IMR-90 (cell line): ENCODE data around the gene FXN. TPM values are rescaled to one million over a fixed set of nuclear protein-coding genes. Genes with fewer than 3 reads are reported as not detected.

Experiments
- ATAC-seq: fragments of 200-7000 bp; cut with Tn5 transposase; 2 replicates; pipeline ENCODE4 v1.9.1; 2020; ENCODE audit warnings: low read depth, mild to moderate bottlenecking, moderate library complexity
- BruUV-seq: library from RNA; stranded (reverse); fragments of 400-500 nt; replicated peaks from 2 replicates; lab custom pipeline; 2021; lab: Mats Ljungman, UMichigan
- CTCF ChIA-PET: fragments of 300-600 bp; formaldehyde crosslinking; extraction: SDS; loops from one replicate; lab custom pipeline; 2021; ENCODE audit warnings: antibody characterized with exemption; lab: Yijun Ruan, JAX
- POLR2A ChIA-PET: fragments of 300-600 bp; sonication (Branson Sonifier 250); formaldehyde crosslinking; loops from one replicate; lab custom pipeline; 2022; ENCODE audit warnings: antibody characterized with exemption; ENCODE audit not compliant: unreplicated experiment; lab: Charles Lee
- DNase-seq: peaks from one replicate; pipeline ENCODE4 v3.0.0; 2013
- H2AFZ ChIP-seq: replicated peaks from 2 replicates; pipeline ENCODE3; 2013; ENCODE audit warnings: low read length, mild to moderate bottlenecking; ENCODE audit not compliant: poor library complexity
- H2AK5ac ChIP-seq: 2 replicates; pipeline ENCODE4 v1.6.1; 2013; ENCODE audit warnings: low read depth, low read length, inconsistent platforms
- H2AK9ac ChIP-seq: replicated peaks from 2 replicates; pipeline ENCODE3; 2013; ENCODE audit warnings: mild to moderate bottlenecking, low read depth, low read length, moderate library complexity; ENCODE audit not compliant: poor library complexity
- H2BK120ac ChIP-seq: 2 replicates; pipeline ENCODE4 v1.6.1; 2013; ENCODE audit warnings: low read depth, low read length, inconsistent platforms
- H2BK15ac ChIP-seq: 3 replicates; pipeline ENCODE4 v1.6.1; 2013; ENCODE audit warnings: low read depth, low read length, inconsistent platforms
- H2BK20ac ChIP-seq: 2 replicates; pipeline ENCODE4 v1.6.1; 2013; ENCODE audit warnings: low read depth, mild to moderate bottlenecking, inconsistent platforms, low read length, moderate library complexity
- H2BK5ac ChIP-seq: 2 replicates; pipeline ENCODE4 v1.6.1; 2013; ENCODE audit warnings: mild to moderate bottlenecking, low read depth, low read length, inconsistent platforms; ENCODE audit not compliant: poor library complexity, severe bottlenecking
- H3K14ac ChIP-seq: replicated peaks from 2 replicates; pipeline ENCODE4 v1.6.1; 2013; ENCODE audit warnings: low read depth, low read length, inconsistent platforms
- H3K18ac ChIP-seq: 2 replicates; pipeline ENCODE4 v1.6.1; 2013; ENCODE audit warnings: low read depth, low read length, control low read depth
- H3K23ac ChIP-seq: 2 replicates; pipeline ENCODE4 v1.6.1; 2013; ENCODE audit warnings: low read depth, low read length, inconsistent platforms
- H3K27ac ChIP-seq: 2 replicates; pipeline ENCODE4 v1.5.1; 2013; ENCODE audit warnings: mild to moderate bottlenecking, control low read depth, low read length; ENCODE audit not compliant: insufficient read depth
- H3K27me3 ChIP-seq: 2 replicates; pipeline ENCODE4 v1.6.1; 2013; ENCODE audit warnings: low read length; ENCODE audit not compliant: control insufficient read depth, insufficient read depth
- H3K36me3 ChIP-seq: 2 replicates; pipeline ENCODE4 v1.6.1; 2013; ENCODE audit warnings: low read length, mixed read lengths; ENCODE audit not compliant: control insufficient read depth, insufficient read depth
- H3K4ac ChIP-seq: 2 replicates; pipeline ENCODE4 v1.6.1; 2013; ENCODE audit warnings: low read depth, low read length, inconsistent platforms
- H3K4me1 ChIP-seq: 2 replicates; pipeline ENCODE4 v1.6.1; 2013; ENCODE audit warnings: low read length, mixed read lengths; ENCODE audit not compliant: control insufficient read depth, insufficient read depth
- H3K4me2 ChIP-seq: 2 replicates; pipeline ENCODE4 v1.6.1; 2013; ENCODE audit warnings: low read depth, mild to moderate bottlenecking, control low read depth, low read length, moderate library complexity
- H3K4me3 ChIP-seq: 2 replicates; pipeline ENCODE4 v1.5.1; 2013; ENCODE audit warnings: low read depth, mild to moderate bottlenecking, control low read depth, low read length, moderate library complexity; ENCODE audit not compliant: insufficient read depth
- H3K56ac ChIP-seq: 2 replicates; pipeline ENCODE4 v1.6.1; 2013; ENCODE audit warnings: low read length, inconsistent platforms; ENCODE audit not compliant: insufficient read depth; ENCODE audit errors: extremely low read depth
- H3K79me1 ChIP-seq, 2 experiments: 2 replicates each; pipeline ENCODE4 v1.6.1; 2013; ENCODE audit warnings: low read length in 2 of 2, inconsistent platforms in 1 of 2, low read depth in 1 of 2
- H3K9ac ChIP-seq: 2 replicates; pipeline ENCODE4 v1.6.1; 2013; ENCODE audit warnings: low read depth, low read length, control low read depth
- H3K9me1 ChIP-seq: 2 replicates; pipeline ENCODE4 v1.6.1; 2013; ENCODE audit warnings: low read length, inconsistent platforms; ENCODE audit not compliant: insufficient read depth
- H3K9me3 ChIP-seq: 2 replicates; pipeline ENCODE4 v1.6.1; 2013; ENCODE audit warnings: low read length; ENCODE audit not compliant: control insufficient read depth, insufficient read depth
- H4K20me1 ChIP-seq: 2 replicates; pipeline ENCODE4 v1.6.1; 2013; ENCODE audit warnings: low read length, inconsistent platforms; ENCODE audit not compliant: insufficient read depth
- H4K5ac ChIP-seq: 2 replicates; pipeline ENCODE4 v1.6.1; 2013; ENCODE audit warnings: mild to moderate bottlenecking, low read depth, low read length, control low read depth
- H4K8ac ChIP-seq, 2 experiments: 2 replicates each; pipeline ENCODE4 v1.6.1; 2013; ENCODE audit warnings: low read depth in 2 of 2, low read length in 2 of 2, control low read depth in 1 of 2, inconsistent platforms in 1 of 2
- H4K91ac ChIP-seq: 2 replicates; pipeline ENCODE4 v1.6.1; 2013; ENCODE audit warnings: low read depth, low read length, inconsistent platforms; ENCODE audit not compliant: insufficient read depth
- CEBPB ChIP-seq: IDR thresholded peaks from 2 replicates; pipeline ENCODE4 v1.6.1; 2012; ENCODE audit warnings: low read depth, low read length, improper control_type of control experiment
- RCOR1 ChIP-seq: IDR thresholded peaks from 2 replicates; pipeline ENCODE4 v1.6.1; 2012; ENCODE audit warnings: mild to moderate bottlenecking, low read length, improper control_type of control experiment; ENCODE audit not compliant: insufficient replicate concordance
- WGBS, 2 experiments: methylation state at CpG; one replicate each; pipeline versions ENCODE4 v1.1.5 to v1.1.7; 2013; ENCODE audit warnings: missing lambda C conversion rate in 2 of 2; ENCODE audit not compliant: insufficient read length in 1 of 2; ENCODE audit errors: extremely low coverage in 2 of 2; 5-methylcytosine and 5-hydroxymethylcytosine counted together
- dilution Hi-C: fragments of 300-500 bp; cut with HindIII; formaldehyde crosslinking; loops from one replicate; pipeline ENCODE4 v1.14.3; 2018; ENCODE audit warnings: low sequenced_read_pairs; ENCODE audit not compliant: unreplicated experiment
- in situ Hi-C: fragments of 300-500 bp; cut with MboI; formaldehyde crosslinking; loops from 3 replicates; pipeline ENCODE4 v1.14.3; 2019; ENCODE audit warnings: low sequenced_read_pairs, inconsistent platforms, mixed read lengths
- intact Hi-C: fragments of 100-400 bp; cut with micrococcal nuclease; formaldehyde crosslinking; loops from 2 replicates; pipeline ENCODE4 v1.10.0; 2022
- polyA plus RNA-seq, 3 experiments: library from polyadenylated mRNA; depleted of rRNA; stranded (reverse); fragments of >200 nt; gene quantifications; 2 replicates each; pipeline ENCODE4 v1.2.3, GENCODE V29; 2012; ENCODE audit warnings: low replicate concordance in 1 of 3
- total RNA-seq: library from RNA; depleted of rRNA; stranded (reverse); fragments of >200 nt; gene quantifications from 2 replicates; pipeline ENCODE4 v1.2.3, GENCODE V29; 2012
- TF ChIP-seq, protein P1 (sequence below): conservative IDR thresholded peaks from 2 replicates; pipeline ENCODE4 v1.5.1; 2012; ENCODE audit warnings: mild to moderate bottlenecking, low read depth, low read length, improper control_type of control experiment

Gene FXN
- total and polyA plus RNA-seq, 2 of the 4 experiments (the other 2 are of a cell fraction): 3.9 to 18.1 TPM

DNA sequence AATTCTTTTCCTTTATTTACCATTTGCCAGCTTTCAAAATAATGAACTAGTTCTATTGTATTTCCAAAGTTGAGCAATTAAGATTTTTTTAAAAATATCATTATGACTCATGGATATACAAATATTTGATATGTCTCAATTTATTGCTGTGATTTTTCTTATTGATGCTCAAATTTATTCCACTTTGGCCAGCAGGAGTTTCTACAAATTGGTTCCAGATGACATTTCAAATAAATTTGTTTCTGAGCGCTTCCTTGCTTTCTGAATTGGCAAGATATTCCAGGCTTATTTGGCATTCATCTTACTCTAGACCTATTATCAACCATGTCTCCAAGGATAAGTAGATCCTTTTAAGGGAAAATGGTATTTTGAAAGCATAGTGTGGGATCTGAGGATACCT is 80.1 kb downstream of the FXN start:
- no peak overlapping the region for H2AK9ac ChIP-seq

More for the DNA sequence above, 80.1 kb downstream of the FXN start:
- Histone ChIP-seq H3K27ac (no peak overlapping the region), H2BK20ac (no peak overlapping the region), H3K4ac (no peak overlapping the region), H4K91ac (no peak overlapping the region), H3K4me2 (no peak overlapping the region), H3K79me1 (no peaks in the 10 kb centered on the region), H2AFZ (no peak overlapping the region), H3K18ac (no peak overlapping the region), H2AK5ac (no peak overlapping the region), H3K56ac (no peak overlapping the region), H4K20me1 (no peaks in the 10 kb centered on the region), H3K9me3 (no peaks in the 10 kb centered on the region), H4K5ac (no peak overlapping the region), H3K23ac (no peak overlapping the region), H2BK120ac (no peak overlapping the region), H3K9me1 (no peaks in the 10 kb centered on the region), H4K8ac (no peak overlapping the region), H3K14ac (no peak overlapping the region), H2BK5ac (no peak overlapping the region), H3K4me3 (no peak overlapping the region), H2BK15ac (no peak overlapping the region), H3K27me3 (no peaks in the 10 kb centered on the region), H3K4me1 (no peaks in the 10 kb centered on the region), H3K36me3 (no peaks in the 10 kb centered on the region), H3K9ac (no peak overlapping the region)
- no CpG with 5 or more reads among the region's 1 CpG for WGBS, 2 experiments
- in situ Hi-C loops (no loop called here), dilution Hi-C loops (no loop called here), intact Hi-C loops (no loop called here)
- ChIA-PET POLR2A (no interaction called here), CTCF (no interaction called here)
- BruUV-seq: no TSS peak
- TF ChIP-seq, protein P1, sequence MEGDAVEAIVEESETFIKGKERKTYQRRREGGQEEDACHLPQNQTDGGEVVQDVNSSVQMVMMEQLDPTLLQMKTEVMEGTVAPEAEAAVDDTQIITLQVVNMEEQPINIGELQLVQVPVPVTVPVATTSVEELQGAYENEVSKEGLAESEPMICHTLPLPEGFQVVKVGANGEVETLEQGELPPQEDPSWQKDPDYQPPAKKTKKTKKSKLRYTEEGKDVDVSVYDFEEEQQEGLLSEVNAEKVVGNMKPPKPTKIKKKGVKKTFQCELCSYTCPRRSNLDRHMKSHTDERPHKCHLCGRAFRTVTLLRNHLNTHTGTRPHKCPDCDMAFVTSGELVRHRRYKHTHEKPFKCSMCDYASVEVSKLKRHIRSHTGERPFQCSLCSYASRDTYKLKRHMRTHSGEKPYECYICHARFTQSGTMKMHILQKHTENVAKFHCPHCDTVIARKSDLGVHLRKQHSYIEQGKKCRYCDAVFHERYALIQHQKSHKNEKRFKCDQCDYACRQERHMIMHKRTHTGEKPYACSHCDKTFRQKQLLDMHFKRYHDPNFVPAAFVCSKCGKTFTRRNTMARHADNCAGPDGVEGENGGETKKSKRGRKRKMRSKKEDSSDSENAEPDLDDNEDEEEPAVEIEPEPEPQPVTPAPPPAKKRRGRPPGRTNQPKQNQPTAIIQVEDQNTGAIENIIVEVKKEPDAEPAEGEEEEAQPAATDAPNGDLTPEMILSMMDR: no peak
- TF ChIP-seq CEBPB (no peak), RCOR1 (no peak)
- no peak for DNase-seq
- no peak for ATAC-seq
